Left hindlimb (tissue), 1 donor: ENCODE measurements around the gene KREMEN1.

Source experiments
- DNase-seq: peaks from one replicate; pipeline ENCODE4 v3.0.0-alpha.2; 2018

The KREMEN1 gene

DNA sequence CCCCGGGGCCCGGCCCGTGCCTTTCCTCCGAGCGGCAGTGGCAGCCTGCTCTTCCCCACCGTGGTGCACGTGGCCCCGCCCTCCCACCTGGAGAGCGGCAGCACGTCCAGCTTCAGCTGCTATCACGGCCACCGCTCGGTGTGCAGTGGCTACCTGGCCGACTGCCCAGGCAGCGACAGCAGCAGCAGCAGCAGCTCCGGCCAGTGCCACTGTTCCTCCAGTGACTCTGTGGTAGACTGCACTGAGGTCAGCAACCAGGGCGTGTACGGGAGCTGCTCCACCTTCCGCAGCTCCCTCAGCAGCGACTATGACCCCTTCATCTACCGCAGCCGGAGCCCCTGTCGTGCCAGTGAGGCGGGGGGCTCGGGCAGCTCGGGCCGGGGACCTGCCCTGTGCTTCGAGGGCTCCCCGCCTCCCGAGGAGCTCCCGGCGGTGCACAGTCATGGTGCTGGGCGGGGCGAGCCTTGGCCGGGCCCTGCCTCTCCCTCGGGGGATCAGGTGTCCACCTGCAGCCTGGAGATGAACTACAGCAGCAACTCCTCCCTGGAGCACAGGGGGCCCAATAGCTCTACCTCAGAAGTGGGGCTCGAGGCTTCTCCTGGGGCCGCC lies 23.1 kb upstream of the KREMEN1 start:
- no peak for DNase-seq

DNA sequence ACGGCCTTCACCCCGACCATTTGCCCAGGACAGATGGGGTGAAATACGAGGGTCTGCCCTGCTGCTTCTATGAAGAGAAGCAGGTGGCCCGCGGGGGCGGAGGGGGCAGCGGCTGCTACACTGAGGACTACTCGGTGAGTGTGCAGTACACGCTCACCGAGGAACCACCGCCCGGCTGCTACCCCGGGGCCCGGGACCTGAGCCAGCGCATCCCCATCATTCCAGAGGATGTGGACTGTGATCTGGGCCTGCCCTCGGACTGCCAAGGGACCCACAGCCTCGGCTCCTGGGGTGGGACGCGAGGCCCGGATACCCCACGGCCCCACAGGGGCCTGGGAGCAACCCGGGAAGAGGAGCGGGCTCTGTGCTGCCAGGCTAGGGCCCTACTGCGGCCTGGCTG lies 22.4 kb upstream of the KREMEN1 start:
- DNase-seq, result no peak

DNA sequence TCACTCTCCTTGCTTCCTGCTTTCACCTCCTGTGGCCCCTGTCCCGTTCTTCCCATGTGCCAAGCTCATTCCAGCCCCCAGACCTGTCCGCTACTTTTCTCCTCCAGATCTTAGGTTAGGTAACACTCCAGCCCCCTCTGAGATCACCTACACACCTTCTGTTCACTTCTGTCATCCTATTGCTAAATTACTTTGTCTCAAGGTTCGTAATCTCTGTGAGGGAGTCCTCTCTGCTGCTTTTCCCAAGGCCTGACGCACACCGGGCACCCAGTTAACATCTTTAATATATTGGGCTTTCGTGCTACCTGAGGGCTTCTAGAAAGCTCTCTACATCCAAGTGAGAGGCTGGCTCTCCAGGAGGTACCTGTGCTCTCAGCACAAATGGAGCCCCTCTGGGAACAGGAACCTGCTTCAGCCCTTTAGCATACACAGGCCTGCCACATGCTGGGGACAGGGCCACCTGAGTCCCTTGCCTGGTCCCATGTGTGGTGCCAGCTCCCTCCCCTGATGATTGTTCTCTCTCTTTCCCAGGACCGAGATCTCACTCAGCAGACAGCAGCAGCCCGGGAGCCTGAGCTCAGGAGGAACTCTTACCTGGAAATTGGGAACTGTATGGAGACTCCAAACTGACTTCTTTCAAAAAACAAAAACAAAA lies 19.7 kb upstream of the KREMEN1 start:
- no peak for DNase-seq

DNA sequence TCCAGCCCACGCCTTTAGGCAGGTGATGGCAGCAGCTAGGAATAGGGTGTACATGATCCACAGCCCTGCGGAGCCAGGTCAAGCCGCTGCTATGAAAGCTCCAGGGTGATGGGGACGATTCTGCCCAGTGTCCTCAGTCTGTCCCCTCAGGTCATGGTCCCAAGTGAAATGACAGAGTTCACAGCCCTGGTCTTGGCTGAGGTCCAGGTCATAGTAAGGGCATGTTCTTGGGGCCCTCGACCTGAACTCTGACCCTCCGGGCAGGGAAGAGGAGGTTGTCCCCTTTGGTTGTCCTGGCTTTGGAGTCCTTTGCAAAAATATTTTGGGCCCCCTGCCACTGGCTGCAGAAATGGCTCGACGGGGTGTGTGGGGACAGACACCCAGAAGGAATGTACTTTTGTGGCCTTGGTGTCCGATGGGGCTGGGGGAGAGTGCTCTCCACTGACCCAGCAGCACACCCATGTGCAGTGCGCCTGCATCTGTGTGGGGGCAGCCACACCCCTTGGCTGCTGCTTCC lies 18.5 kb upstream of the KREMEN1 start:
- DNase-seq, result no peak

DNA sequence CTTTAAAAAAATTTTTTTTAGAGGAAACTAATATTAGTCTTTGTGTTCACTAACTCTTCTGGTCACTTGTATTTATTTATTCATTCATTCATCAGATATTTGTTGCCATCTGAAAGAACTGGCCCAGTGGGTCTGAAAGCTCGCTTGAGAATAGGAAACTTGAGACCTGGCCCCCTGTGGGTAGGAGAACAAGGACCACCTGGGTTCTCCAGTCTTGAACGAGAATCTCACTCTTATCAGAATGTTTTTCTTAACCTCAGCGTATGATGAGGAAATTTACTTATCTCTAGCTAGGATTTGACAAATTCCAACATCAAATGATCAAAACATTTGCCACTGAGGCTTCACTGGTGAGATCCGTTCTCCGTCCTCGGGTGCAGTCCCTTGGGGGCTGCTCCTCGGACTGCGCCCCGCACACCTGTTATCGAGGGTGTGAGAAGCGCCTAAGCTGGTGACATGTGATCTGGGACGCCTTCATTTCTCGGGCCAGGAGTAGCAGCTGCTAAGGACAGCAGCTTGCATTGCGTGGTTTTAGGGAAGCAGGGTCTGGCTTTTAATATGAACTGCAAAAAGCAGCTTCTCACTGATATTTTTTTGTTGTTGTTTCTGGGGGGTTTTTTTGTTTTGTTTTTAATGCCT lies 17.5 kb upstream of the KREMEN1 start:
- DNase-seq, result no peak

DNA sequence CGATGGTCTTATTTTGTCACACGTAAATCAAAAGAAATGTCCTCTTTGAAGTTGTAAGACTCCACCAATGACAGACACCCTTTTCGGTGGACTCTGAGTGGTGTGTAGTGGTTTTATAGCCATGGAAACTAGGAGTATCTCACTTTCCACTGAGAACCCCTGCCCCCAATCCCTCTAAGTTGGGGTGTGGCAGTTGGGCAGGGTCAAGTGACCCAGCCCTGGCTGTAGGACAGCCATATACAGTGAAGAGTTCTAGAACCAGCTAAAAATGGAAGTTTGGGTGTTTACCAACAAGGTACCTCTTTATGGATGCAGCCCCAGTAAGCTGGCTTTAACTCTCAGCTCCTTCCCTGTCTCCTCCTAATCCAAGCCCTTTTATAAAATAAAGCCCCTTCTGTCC lies 16.4 kb upstream of the KREMEN1 start:
- DNase-seq, result no peak

DNA sequence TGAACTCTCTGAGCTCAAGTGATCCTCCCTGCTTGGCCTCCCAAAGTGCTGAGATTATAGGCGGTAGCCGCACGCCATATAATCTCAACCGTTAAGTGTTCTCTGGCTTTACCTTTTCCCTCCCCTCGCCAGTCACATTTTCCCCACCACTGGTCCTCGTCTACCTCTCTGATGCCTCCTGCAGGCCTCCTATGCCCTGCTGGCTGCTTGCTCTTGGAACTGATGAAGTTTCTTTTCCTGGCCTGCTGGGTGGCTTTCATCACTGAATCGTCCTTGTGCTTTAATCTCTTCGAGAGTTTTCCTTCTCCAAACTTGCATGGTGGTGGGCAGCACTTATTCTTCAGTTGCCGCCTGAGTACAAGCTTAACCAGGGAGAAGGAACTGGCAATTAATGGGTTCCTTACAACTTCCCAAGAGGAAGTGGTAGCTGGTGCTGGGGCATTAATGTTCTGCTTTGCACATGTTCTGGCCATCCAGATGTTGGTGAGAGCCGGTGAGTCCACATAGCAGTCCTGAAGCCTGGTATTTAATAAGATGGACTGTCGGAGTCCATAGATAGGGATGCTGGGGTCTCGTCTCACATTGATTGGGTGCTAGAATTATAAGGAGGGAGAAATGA lies 12.5 kb upstream of the KREMEN1 start:
- no peak for DNase-seq

DNA sequence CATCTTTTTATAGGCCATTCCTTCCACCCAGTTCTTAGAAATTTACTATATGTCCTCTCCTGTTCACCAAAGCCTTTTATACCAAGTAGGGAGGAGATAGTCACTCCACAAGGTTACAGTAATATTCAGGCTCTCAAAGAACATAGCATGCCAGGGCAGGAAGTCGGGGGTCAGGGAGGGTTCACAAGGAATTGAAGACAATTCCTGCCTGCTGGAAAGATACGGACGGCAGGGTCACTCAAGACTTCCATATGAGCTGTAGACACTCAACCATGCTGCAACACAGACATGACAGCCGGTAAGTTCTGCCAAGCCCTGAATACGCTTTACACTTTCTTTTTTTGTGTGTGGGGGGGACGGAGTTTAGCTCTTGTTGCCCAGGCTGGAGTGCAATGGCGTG lies 11.9 kb upstream of the KREMEN1 start:
- DNase-seq, result no peak

DNA sequence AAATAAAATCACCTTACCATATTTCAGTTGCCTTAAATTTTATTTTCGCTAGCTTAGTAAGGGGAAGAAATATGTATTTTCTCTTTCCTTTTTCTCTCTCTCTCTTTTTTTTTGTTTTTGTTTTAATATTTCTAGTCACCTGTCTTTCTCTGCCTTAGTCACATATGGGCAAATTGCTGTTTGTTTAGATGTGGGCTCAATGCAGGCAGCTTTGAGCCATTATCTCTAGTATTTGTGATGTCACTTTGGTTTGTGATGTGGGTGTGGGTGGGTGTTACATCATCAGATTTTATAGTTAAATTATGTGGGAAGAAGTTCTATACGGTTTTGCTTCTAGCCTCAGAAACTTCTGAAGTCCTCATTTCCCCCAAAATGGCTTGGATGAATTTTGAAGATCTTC lies 11.1 kb upstream of the KREMEN1 start, which contains the start of gene C22orf31:
Gene C22orf31, minus strand, starts transcription at position 59 of the 400 bp plus-strand sequence. Its CDS starts 39 bp downstream, at position 20.
- DNase-seq, result no peak

DNA sequence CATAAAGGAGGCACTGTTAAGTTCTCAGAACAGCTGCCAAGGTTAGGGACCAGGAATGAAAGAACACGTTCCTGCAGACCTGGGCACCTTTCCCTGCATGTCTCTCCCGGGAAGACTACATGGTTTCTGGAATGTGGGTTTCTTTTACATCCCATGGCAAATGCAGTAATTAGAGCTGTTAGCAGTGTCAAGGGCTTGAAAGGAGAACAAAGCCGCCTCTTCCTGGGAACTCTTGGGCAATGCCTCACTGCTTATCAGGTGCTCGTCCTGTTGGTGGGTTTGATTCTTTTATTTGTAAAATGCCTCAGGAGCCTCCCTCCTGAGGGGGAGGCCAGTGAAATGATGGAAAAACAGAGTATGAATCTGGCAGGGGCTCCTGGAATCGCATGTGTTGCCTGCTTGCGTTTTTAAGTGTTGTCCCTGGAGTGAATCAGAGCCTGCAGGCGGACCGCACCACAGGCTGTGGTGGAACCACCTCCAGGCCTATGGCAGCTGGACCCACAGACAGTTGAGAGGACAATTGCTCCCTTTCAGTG lies 10.5 kb upstream of the KREMEN1 start:
- DNase-seq, result peak; percentile 62

DNA sequence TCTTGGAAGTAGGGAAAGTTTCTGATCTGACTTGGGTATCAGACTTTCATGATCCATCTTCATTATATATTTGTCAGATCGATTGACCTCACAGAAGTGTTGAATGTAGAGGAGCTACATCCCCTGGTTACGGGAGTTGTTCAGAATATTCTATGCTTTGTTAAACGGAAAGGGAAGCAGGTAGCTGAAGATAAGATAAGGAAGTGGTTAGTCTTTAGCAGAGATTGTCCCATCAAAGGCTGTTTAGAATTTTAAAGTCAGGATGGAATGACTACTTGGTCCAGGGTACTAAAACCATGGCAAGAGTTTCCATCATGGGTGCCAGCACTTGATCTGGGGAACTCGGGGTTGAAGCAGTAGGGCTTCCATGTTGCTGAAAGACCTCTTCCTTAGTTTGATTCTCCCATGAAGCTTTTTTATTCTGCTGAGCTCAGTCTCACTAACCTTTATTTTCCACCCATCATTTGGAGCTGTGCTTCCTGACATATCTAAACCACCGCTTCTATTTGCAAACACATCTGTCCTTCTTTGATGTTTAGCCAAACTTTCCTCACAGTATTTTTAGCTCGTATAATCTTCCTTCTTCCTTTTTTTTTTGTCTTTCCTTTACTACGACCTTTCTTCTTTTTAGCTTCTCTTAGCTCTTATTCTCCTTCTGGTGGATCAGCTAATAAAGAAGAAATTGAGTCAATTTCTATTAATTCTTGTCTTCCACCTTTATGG lies 7.2 kb upstream of the KREMEN1 start:
- no peak for DNase-seq

DNA sequence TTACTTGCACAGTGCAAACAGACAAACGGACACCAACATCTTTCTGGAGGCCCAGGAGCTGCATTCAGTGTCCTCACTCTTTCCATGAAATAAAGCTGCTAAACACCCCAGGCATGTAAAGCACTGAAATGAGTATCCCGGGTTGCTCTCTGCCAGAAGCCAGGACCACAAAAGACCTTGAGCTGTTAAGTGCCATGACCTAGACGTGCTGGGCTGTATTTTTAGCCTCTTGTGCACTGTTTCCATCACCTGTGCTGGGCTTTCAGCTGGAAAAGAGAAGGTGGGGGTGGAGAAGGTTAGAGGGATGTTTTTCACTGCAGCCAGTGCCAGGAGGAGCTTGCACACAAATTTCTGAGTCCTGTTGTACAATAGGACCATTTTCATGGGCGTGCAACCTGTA lies 3.4 kb upstream of the KREMEN1 start:
- DNase-seq, result no peak

DNA sequence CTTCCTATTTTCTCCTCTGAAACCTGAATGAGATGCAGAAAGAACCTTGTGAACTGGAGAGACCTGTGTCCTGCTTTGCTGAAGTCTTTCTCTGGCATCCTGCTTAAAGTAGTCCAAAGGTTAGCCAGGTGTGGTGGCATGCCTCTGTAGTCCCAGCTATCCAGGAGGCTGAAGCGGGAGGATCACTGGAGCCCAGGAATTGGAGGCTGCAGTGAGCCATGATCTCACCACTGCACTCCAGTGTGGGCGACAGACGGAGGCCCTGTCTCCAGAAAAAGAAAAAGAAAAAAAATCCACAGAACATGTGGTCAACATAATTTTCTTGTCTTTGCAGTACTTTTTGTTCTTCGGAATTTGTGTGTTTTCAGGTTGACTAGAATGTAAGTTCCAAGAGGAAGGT lies 2.3 kb upstream of the KREMEN1 start:
- no peak for DNase-seq

DNA sequence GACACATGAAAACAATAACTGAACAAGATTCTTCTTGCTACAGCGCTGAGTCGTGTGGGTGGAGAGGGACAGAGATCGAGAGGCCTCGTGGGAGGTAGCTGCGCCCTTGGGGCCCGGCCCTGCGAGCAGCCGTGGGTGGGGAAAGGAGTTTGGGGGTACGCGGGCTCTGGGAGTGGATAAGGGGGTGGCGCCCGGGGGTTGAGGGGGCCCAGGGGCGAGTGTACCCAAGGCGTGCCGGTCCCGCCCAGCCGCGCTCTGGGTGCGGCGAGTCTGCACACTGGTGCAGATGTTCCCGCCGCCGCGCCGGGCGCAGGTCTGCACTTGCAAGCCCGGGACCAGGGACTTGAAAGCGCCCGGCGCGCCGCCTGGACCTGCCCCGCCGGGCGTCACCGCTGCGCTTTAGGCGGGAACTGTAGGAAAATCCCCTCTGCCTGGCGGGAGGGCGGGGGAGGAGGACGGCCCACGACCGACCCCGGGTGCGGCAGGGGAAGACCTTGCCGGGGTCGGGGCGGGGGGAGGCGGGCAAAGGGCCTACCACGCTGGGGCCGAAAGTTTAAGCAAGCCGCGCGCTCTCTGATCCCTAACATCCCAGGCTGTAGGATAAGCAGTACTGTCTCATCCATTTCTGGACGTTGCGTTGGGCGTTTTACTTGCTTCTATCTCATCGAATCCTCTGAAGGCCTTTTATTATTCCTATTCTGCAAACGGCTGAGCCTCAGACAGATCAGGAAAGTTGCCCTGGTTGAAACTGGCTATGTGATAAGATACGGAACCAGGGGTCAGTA lies 1.4 kb upstream of the KREMEN1 start:
- peak; percentile 54 for DNase-seq

DNA sequence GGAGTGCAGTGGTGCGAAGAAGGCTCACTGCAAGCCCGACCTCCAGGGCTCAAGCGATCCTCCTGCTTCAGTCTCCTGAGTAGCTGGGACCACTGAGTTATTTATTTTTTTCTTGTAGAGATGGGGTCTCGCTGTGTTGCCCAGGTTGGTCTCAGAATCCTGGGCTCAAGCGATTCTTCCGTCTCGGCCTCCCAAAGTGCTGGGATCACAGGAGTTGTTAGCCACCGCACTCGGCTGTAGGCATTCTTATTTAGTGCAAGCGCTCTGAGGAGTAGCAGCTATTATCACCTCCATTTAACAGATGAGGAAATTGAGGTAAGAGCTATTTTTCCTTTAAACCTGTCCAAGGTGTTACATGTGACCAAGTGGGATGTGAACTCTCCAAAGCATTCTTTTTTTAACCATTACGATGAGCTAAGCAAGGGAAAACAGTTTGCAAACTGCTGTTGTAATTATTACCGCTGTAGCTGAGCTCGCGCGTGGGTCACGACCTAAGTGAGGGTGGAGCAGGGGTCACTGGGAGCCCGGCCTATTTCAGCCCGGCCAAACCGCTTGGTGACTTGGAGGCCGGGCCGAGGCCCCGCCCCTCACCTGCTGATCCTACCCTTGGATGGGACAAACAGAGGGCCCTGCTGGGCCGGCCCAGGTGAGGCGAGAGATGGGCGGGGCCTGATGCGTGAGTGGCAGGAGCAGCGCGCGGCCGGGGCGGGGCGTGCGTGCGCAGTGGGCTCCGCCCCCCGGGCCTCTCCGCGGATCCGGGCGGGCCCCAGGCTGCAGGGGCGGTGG lies 449 bp upstream of the KREMEN1 start:
- DNase-seq, result peak; percentile 88

DNA sequence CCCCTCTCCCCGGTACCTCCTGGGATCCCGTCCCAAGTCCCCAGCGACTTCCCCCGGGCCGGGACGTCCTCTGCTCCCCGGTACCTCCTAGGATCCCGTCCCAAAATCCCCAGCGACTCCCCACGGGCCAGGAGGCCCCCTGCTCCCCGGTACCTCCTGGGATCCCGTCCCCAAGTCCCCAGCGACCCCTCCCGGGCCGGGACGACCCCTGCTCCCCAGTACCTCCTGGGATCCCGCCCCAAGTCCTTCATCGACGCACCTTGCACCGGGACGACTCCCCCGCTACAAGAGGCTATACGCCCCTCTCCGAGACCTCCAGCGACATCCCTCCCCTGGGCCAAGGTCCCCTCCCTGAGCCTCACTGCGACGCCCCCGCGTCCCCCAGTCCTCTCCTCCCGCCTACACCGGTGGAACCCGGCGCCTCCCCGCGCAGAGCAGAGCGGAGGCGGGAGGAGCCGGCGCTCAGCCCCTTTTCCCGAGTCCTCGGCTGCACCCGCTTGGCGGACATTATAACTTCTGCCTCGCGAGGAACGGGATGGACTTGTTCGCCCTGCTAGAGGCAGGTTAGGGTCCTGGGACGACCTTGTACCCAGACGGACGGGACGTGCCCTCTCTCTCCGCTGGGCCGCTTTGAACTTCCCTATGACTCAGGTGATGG lies 912 bp downstream of the KREMEN1 start:
- DNase-seq, result peak; percentile 74

DNA sequence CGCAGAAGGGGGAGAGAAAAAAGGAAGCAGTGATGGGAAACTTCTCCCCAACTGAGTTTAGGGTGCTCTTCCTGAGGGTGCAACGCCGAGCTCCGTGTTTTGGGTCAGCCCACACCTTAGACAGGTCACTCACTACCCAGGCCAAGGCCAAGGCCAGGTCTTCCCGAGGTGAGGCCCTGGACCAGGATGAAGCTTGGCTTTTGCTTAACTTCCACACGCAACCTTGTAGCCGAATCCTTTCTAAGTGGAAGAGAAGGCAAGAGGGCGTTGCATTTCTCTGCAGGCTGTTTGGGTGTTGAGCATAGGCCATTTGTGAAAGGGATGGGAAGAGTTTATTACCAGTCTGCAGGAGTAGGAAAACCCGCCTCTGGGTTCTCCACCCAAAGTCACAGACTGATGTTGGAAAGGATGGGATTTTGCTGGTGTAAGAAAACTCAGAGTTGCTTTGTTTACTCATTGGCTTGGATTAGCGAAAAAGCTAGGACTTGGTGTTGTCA lies 1.5 kb downstream of the KREMEN1 start:
- DNase-seq, result no peak

DNA sequence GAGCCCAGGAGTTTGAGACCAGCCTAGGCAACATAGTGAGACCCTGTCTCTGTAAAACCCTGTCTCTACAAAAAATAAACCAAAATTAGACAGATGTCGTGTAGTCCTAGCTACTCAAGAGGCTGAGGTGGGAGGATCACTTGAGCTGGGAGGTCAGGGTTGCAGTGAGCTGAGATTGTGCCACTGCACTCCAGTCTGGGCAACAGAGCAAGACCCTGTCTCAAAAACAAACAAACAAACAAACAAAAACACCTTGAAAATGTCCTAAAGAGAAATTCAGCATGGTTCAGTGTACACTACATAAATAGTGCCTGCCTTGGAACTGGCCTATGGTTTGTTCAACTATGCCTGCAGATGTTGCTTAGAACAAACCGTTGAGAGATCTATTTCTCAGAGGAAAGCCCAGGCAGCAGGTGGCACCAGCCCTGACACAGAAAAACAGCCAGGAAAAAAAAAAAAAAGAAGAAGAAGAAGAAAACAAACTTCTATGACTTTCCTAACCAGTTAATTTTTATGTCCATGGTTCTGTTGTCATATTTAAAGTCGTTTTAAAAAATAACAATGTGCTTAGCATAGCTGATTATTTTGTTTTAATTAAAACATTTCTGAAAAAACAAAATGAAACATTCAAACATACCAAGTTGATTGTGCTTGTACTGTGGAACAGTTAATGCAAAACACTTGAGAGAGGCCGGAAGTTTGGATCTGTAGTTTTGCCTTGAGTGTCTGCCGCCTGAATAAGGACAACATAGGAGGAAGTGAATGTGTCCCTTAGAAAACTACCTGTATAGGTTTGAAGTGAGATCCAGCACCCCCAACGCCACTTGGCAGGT lies 5.4 kb downstream of the KREMEN1 start:
- DNase-seq, result no peak

DNA sequence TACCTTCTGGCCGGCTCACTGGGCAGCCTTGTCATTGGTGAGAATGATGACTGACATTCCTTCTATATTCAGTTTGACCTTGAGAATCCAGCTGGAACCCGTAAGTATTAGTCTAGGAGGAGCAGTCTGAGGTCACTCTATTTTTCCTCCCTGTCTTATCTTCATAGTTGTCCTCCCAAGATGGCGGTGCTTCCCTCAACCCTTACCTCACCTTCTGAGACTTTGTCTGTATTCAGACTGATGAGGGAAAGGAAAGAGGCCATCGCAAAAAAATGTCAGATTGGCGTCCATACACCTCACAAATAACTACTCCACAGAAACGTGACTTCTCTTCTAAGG lies 6.0 kb downstream of the KREMEN1 start:
- no peak for DNase-seq
